H7 (cell line): ENCODE measurements around the gene KMT2E. TPM values are rescaled to one million over a fixed set of nuclear protein-coding genes. Genes with fewer than 3 reads are reported as not detected.
"Not testable (repeated sequence)": the region's sequence is repeated elsewhere in the genome, so short reads cannot be mapped to it uniquely, and the experiment has no call there.

Experiments
- DNase-seq: peaks from one replicate; pipeline ENCODE4 v3.0.0; 2012
- H3K27me3 ChIP-seq: 2 replicates; pipeline ENCODE4 v1.6.0; 2011; ENCODE audit warnings: mild to moderate bottlenecking, low read length; ENCODE audit not compliant: control insufficient read depth, insufficient read depth
- H3K36me3 ChIP-seq: replicated peaks from 2 replicates; pipeline ENCODE4 v1.5.1; 2011; ENCODE audit warnings: low read length; ENCODE audit not compliant: control insufficient read depth, insufficient read depth
- H3K4me3 ChIP-seq: 2 replicates; pipeline ENCODE4 v1.5.1; 2011; ENCODE audit warnings: low read depth, mild to moderate bottlenecking, control low read depth, low read length, moderate library complexity; ENCODE audit not compliant: insufficient read depth
- total RNA-seq: library from RNA; depleted of rRNA; stranded (reverse); fragments of >200 nt; shearing (Covaris generic); gene quantifications from 2 replicates; pipeline ENCODE4 v1.2.3, GENCODE V29; 2014

The KMT2E gene
- total RNA-seq, 1 experiment from 2014 or later: 19.7 TPM

DNA sequence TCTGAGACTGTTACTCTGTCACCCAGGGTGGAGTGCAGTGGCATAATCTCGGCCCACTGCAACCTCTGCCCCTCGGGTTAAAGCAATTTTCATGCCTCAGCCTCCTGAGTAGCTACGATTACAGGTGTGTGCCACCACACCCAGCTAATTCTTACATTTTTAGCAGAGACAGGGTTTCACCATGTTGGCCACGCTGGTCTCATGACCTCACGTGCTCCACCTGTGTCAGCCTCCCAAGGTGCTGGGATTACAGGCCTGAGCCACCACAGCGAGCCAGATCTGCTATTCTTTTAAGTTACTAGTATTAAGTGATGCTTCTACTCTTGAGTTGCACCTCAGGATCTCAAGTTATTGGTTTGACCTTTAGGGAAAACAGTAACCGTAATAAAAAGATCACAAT, 23.0 kb upstream of the KMT2E start:
- Histone ChIP-seq H3K36me3 (no peaks in the 10 kb centered on the region; the same call in 1 of the 2 replicates), H3K4me3 (no peak overlapping the region), H3K27me3 (no peaks in the 10 kb centered on the region)
- DNase-seq: no peak

DNA sequence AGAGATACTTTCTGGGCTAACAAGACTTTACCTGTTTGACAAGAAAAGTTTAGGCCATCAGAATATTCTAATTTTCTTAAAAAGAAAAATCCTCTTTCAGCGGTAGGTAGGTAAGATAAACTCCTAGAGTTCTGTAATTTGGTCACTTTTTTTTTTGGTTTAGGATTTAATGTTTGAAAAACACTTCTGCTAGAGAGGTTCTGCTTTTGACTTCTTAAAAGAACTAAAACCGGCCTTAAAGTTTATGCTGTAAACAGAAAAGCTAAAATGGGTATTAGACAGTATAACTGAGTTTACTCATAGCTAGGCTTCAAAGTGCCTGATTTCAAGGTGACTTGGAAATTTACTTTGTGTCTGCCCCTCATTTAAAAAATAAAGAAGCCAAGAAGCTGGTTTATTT, 21.7 kb upstream of the KMT2E start:
- H3K27me3 ChIP-seq: no peaks in the 10 kb centered on the region
- H3K4me3 ChIP-seq: no peak overlapping the region
- no peak for DNase-seq
- H3K36me3 ChIP-seq: no peaks in the 10 kb centered on the region; the same call in 1 of the 2 replicates

DNA sequence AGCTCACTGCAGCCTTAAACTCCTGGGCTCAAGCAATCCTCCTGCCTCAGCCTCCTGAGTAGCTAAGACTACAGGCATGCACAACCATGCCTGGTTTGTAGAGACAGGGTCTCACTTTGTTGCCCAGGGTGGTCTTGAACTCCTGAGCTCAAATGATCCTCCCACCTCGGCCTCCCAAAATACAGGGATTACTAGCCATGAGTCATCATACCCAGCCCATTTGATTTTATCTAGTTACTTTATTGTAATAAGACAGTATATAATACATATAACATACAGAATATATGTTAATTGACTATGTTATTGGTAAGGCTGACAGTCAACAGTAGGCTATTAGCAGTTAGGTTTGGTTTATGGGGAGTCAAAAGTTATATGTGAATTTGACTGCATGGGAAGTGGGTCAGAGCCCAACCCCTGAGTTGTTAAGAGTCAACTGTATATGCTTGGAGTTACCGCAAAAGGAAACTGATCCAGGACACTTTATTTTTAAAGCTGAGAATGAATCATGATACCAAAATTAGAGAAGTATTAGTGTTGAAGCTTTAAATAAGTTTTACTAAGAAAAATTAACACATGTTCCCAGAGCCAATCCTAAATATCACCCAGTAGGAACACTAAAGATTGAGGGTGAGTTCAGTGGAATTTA, 20.7 kb upstream of the KMT2E start:
- Histone ChIP-seq H3K4me3 (no peak overlapping the region), H3K36me3 (no peaks in the 10 kb centered on the region; the same call in 1 of the 2 replicates), H3K27me3 (no peaks in the 10 kb centered on the region)
- DNase-seq: no peak

DNA sequence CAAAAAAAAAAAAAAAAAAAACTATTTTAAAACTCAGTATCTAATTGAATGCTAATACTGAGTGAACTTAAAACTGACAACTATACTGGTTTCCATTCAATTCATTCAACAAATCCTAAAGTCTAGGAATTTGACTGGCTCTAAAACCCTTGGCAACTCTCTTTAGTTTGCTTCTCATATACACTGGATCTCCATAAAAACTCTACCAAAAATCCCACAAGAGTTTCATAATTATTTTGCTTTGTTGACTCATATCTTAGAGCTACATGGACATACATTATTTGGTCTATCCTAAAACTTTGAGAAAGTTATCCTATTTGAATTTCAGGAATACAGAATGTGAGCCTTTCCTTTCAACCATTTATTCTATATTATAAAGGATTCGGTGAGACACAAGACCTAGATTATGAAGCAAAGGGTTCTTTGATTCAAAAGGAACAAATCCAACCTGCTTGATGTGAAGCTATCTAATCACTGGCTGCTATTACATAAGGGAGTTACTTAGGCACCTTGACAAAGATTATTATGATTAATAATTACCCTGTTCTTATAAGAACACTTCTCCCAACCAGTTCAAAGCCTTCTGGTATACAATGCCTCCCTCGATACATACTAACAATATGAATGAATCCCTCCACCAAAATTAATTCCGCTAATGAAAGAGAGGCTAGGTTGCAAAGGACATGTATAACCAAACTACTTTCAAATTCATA, 15.8 kb upstream of the KMT2E start:
- no peak overlapping the region for H3K4me3 ChIP-seq
- DNase-seq: no peak
- no peaks in the 10 kb centered on the region for H3K27me3 ChIP-seq
- H3K36me3 ChIP-seq: no peaks in the 10 kb centered on the region

DNA sequence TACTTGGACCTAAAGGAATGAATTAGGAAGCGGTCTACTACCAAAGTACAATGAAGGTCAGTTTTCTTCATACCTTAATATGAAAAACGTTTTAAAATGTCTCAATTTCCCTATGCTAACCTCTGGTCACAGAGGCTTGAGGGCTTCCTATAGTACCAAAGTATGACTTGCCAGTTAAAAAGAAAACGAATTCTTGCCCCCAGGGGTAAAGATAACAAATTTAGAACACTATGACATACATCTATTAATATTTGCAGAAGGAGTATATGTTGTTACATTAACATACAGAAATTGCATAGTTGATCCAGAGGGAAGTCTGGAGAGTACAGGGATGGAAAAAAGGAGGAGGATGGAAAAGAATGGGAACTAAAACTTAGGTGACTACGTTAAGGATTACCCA, 13.8 kb upstream of the KMT2E start:
- Histone ChIP-seq H3K27me3 (no peaks in the 10 kb centered on the region), H3K4me3 (no peak overlapping the region), H3K36me3 (no peaks in the 10 kb centered on the region)
- DNase-seq: no peak

DNA sequence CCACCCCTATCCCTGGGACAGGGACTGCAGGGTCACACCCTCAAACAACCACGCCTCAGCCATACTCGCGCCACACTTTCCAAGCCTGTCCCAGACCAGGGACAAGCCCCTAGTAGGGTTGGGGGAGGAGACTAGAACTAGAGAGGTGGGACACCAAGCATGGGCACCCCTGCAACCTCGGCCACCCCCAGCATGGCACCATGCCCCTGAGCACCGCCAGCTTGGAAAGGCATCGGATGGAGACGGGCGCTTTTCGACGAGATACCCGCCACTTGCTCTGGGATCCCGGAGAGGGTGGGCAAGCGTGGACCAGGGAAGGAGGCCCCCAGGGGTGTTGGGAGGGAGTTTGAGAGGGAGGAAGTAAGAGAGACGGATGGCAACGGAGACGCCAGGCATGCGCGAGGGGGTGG, 13.1 kb upstream of the KMT2E start:
- no peaks in the 10 kb centered on the region for H3K36me3 ChIP-seq

DNA sequence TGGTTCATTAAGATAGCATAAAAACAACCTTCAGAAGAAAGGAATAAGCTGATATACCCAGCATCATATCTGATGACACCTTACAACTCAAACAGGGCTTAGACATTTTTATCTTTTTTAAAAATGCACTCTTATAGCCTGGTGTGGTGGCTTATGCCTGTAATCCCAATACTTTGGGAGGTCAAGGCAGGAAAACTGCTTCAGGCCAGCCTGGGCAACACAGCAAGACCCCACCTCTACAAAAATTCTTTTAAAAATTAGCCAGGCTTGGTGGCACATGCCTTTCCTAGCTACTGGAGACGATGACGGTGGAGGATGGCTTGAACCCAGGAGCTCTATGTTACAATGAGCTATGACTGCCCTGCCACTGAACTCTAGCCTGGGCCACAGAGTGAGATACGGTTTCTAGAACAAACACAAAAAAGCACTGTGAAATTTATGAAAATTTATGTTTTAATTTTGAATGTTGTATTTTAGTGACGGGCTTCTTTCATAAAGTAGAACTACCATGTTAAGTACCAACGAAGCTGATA, 12.3 kb upstream of the KMT2E start:
- H3K36me3 ChIP-seq: no peaks in the 10 kb centered on the region
- H3K27me3 ChIP-seq: no peaks in the 10 kb centered on the region
- no peak overlapping the region for H3K4me3 ChIP-seq
- no peak for DNase-seq

More for the DNA sequence above, 13.1 kb upstream of the KMT2E start:
- H3K27me3 ChIP-seq: no peaks in the 10 kb centered on the region
- peak; percentile 36 for DNase-seq
- H3K4me3 ChIP-seq: no peak overlapping the region

DNA sequence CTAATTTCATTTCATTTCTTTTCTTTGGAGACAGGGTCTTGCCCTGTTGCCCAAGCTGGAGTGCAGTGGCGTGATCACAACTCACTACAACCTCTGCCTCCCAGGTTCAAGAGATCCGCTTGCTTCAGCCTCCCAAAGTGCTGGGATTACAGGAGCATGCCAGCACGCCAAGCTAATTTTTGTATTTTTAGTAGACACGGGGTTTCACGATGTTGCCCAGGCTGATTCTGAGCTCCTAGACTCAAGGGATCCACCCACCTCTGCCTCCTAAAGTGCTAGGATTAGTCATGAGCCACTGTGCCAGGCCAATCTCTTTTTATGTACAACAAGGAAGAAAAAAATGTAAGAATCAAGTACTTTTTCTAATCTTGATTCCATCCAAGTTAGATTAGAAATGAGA, 10.7 kb upstream of the KMT2E start:
- no peak for DNase-seq
- H3K4me3 ChIP-seq: no peak overlapping the region

DNA sequence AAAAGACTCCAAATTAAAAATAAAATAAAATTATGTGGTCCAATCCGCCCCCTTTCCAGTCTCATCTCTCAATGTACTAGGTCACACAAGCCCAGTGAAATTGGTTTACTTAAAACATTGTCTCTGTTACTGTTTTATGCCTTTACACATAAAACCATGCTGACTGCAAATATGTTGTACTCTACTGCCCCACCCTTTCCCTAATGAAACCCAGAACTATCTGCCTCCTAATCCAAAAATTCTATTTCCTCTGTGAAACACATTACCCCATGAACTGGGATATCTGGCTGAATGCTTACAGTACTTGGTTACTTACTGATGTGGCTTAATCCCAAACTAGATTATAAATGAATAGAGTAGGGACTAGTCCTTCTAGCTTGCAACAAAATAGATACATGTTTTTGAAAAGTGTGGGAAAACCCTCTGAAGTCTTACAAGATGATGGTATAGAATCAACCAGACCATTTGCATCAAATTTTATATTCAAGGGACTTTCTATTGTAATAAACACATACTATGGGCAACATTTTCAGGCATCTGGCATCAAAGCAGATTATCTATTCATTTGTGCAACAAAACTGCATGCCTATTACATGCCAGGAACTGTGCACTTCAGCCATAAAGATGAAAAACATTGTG, 10.0 kb upstream of the KMT2E start:
- Histone ChIP-seq H3K36me3 (no peaks in the 10 kb centered on the region), H3K4me3 (no peak overlapping the region), H3K27me3 (no peaks in the 10 kb centered on the region)
- no peak for DNase-seq

More for the DNA sequence above, 10.7 kb upstream of the KMT2E start:
- H3K27me3 ChIP-seq: no peaks in the 10 kb centered on the region
- H3K36me3 ChIP-seq: no peaks in the 10 kb centered on the region

DNA sequence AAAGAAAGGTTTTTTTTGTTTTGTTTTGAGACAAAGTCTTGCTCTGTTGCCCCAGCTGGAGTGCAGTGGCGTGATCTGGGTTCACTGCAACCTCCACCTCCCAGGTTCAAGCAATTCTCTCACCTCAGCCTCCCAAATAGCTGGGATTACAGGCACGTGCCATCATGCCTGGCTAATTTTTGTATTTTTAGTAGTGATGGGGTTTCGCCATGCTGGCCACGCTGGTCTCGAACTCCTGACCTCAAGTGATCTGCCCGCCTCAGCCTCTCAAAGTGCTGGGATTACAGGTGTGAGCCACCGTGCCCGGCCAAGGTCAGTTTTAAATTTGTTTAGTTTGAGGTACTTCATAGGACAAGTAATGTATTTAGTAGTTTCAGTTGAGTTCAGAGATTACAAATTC, 9.0 kb upstream of the KMT2E start:
- DNase-seq, H3K27me3 ChIP-seq, H3K4me3 ChIP-seq, H3K36me3 ChIP-seq: not testable (repeated sequence)

DNA sequence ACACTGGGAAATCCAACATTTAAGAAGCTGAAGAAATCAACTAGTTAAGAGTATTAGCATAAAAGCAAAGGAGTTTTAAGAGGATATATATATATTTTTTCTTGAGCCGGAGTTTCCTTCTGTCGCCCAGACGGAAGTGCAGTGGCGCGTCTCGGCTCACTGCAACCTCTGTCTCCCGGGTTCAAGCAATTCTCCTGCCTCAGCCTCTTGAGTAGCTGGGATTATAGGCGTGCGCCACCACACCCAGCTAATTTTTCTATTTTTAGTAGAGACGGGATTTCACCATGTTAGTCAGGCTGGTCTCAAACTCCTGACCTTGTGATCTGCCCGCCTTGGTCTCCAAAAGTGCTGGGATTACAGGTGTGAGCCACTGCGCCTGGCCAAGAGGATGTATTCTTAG, 8.5 kb upstream of the KMT2E start:
- H3K36me3 ChIP-seq, DNase-seq, H3K4me3 ChIP-seq: not testable (repeated sequence)

DNA sequence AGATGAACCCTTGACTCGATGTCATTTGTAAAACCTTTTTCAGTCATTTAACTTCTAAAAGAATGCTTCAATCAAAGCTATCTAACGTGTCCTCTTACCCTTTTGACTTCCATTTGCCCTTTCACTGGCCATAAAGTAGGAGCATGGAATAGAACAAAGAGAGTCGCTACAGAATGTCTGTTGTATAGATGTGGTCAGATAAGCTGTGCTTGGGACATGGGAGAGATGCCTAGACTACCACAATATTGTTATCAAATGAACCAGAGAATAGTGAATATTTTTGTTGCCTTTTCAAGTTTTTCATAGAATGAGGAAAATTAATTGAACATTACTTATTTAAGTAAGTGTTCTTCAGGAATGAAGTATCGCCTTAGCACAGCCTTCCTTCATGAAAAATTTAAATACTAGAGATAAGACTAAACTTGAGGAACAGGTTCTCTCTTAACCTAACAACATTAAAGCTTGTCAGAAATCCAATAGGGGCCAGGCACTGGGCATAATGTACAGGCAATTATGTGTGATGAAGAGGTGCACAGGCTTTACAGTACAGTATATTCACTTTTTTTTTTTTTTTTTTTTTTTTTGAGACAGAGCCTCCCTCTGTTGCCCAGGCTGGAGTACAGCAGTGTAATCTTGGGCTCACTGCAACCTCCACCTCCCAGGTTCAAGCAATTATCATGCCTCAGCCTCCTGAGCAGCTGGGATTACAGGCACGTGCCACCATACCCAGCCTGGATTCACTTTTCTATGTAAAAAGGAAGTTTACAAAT, 7.5 kb upstream of the KMT2E start:
- Histone ChIP-seq H3K4me3 (no peak overlapping the region), H3K27me3 (no peaks in the 10 kb centered on the region), H3K36me3 (no peaks in the 10 kb centered on the region)
- DNase-seq: no peak

More for the DNA sequence above, 8.5 kb upstream of the KMT2E start:
- not testable (repeated sequence) for H3K27me3 ChIP-seq

DNA sequence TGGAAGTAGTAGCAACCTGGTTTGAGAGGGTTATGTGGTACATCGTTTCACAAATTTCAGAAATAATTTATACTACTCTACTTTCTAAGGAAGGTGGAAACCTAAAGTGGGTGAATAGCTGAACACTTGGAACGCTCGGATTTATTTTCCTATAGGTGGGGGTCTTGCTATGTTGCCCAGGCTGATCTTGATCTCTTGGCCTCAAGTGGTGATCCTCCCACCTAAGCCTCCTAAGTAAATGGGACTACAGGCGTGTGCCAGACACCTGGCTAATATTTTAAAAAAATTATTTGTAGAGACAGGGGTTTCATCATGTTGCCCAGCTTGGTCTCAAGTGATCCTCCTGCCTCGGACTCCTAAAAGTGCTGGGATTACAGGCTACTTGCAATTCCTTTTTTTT, 6.7 kb upstream of the KMT2E start:
- Histone ChIP-seq H3K4me3 (no peak overlapping the region), H3K36me3 (no peaks in the 10 kb centered on the region), H3K27me3 (no peaks in the 10 kb centered on the region)
- no peak for DNase-seq
